ENCODE measurements around the gene PLCB3.

Gene PLCB3

GRCh38 chr11:64268025-64268892, 16.9 kb downstream of the PLCB3 start:
- peak; percentile 68 for DNase-seq

- peak; percentile 69 for DNase-seq
Measured at GRCh38 chr11:64268893-64269539, 17.7 kb downstream of the PLCB3 start.

- peak; percentile 100 for DNase-seq
Measured at GRCh38 chr11:64269540-64270220, 18.4 kb downstream of the PLCB3 start.

- DNase-seq, result no peak
Measured at GRCh38 chr11:64275031-64275800, 23.9 kb downstream of the PLCB3 start.

GRCh38 chr11:64275841-64276240, 24.5 kb downstream of the PLCB3 start:
- DNase-seq, result no peak

- DNase-seq, result no peak
Measured at GRCh38 chr11:64276653-64277431, 25.5 kb downstream of the PLCB3 start.

GRCh38 chr11:64278576-64279190, 27.4 kb downstream of the PLCB3 start:
- DNase-seq, result no peak

- DNase-seq, result no peak
Measured at GRCh38 chr11:64281957-64282770, 30.8 kb downstream of the PLCB3 start.

- no peak for DNase-seq
Measured at GRCh38 chr11:64283092-64283491, 31.8 kb downstream of the PLCB3 start.

GRCh38 chr11:64284048-64284961, 33.0 kb downstream of the PLCB3 start, which contains the start of gene BAD:
Gene BAD (minus strand): TSS chr11:64284665. CDS start chr11:64284368, 297 bp downstream.
- DNase-seq, result peak; percentile 88

GRCh38 chr11:64284962-64285884, 33.9 kb downstream of the PLCB3 start, which contains the start of gene GPR137:
Gene GPR137 (plus strand): TSS chr11:64285848. CDS start chr11:64286525, 677 bp downstream.
- peak; percentile 57 for DNase-seq

GRCh38 chr11:64285885-64286800, 34.8 kb downstream of the PLCB3 start:
- DNase-seq, result peak; percentile 1

- DNase-seq, result no peak
Measured at GRCh38 chr11:64286801-64287159, 35.5 kb downstream of the PLCB3 start.

- DNase-seq, result no peak
Measured at GRCh38 chr11:64287676-64288352, 36.5 kb downstream of the PLCB3 start.

GRCh38 chr11:64288353-64288750, 37.0 kb downstream of the PLCB3 start:
- DNase-seq, result no peak

- no peak for DNase-seq
Measured at GRCh38 chr11:64289002-64289564, 37.8 kb downstream of the PLCB3 start.
